ENCODE data around the gene DISC1.

The DISC1 gene

DNA sequence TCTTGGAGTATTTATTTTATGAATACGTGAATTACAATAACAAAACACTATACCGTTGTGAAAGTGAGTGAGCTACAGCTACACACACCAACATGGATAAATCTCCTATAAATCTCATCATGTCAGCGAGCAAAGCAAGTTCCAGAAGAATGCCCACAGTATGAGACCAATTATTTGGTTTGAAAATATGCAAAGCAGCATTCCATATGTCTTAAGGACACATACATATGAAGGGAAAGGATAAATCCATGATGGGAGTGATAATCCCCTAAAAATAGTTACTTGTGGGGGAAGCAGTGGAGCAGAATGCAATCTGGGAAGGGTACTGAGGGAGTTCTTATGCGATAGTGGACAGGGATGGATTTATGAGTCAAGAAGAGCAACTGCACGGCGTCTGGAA, 261.3 kb downstream of the DISC1 start:
- no peak for TF ChIP-seq CTCF (IDR thresholded peaks at IDR 0.05)

DNA sequence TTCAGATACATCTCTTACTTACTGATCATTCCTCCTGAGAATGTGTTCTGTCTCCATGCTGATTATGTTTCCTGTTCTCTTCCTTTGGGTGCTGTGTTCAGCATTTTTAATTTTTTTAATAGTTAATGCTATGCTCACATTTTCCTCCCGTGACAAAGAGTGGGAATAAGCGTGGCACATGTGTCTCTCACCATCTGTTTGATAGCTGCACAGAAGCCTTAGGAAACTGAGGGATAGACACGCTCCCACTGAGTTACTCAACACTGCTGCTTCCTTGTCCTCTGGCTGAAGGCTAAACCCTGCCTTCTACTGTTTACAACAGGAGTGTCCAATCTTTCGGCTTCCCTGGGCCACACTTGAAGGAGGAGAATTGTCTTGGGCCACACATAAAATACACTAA, 264.2 kb downstream of the DISC1 start:
- no peak for TF ChIP-seq CTCF (IDR thresholded peaks at IDR 0.05)

- no peak for TF ChIP-seq CTCF (IDR thresholded peaks at IDR 0.05)
Measured at GRCh38 chr1:231893400-231894102, 267.0 kb downstream of the DISC1 start.

GRCh38 chr1:231896806-231897205, 270.2 kb downstream of the DISC1 start:
- TF ChIP-seq CTCF (IDR thresholded peaks at IDR 0.05): no peak

DNA sequence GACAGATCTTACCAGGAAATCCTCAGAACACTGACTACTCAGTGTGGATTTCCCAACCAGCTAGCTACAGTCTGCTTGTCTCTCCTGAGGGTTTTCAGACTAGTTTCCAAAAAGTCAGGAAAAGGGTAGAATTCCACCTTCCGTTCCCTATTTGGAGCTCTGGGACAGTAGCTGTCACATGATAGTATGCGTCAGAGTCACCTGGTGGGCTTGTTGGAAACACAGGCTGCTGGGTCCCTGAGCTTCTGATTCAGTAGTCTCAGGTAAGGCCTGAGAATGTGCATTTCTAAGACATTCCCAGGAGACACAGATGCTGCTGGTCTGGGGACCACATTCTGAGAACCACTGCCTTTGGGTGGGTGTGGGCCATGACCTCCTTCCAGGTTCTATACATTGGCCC, 272.5 kb downstream of the DISC1 start:
- TF ChIP-seq CTCF (IDR thresholded peaks at IDR 0.05): no peak

GRCh38 chr1:231899713-231900435, 273.3 kb downstream of the DISC1 start:
- TF ChIP-seq CTCF (IDR thresholded peaks at IDR 0.05): no peak

DNA sequence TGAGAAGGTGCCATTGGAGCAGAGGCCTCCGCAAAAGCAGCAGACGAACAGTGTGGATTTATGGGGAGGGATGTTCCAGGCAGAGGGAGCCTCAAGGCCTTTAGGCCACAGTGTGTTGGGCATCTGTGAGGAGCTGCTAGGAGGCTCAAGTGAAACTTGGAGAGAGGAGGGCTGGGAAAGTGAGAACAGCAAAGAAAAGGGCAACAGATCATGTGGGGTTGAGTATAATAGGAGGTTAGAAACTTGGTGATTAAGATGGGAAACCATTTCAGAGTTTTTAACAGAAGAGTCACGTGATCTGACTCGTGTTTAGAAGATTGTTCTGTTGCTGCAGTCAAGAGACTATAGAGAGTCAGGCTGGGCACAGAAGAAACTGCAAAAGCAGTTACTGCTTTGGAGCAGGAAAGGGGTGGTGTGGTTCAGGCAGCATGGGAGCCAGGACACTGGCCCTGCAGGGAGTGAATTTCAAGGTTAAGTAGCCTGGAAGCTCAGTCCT, 277.0 kb downstream of the DISC1 start:
- TF ChIP-seq CTCF (IDR thresholded peaks at IDR 0.05): no peak

Measured in LNCAP (cell line).